Astrocyte (in vitro differentiated cells and primary cell): ENCODE results near the gene LILRB3.
"Not testable (repeated sequence)": the region's sequence is repeated elsewhere in the genome, so short reads cannot be mapped to it uniquely, and the experiment has no call there.

Experiments
- CTCF ChIP-seq: IDR thresholded peaks from 2 replicates; pipeline ENCODE4 v1.5.1; 2011; ENCODE audit warnings: low read depth, mild to moderate bottlenecking, inconsistent platforms, low read length, moderate library complexity; ENCODE audit not compliant: insufficient read depth
- EZH2 ChIP-seq: IDR thresholded peaks from 2 replicates; pipeline ENCODE4 v1.6.1; 2012; ENCODE audit warnings: mild to moderate bottlenecking, low read length, inconsistent platforms; ENCODE audit not compliant: insufficient read depth

GRCh38 chr19:54224619-54225018, 1.8 kb upstream of the LILRB3 start:
- TF ChIP-seq CTCF, EZH2: not testable (repeated sequence)
